ENCODE measurements around the gene DNAL4.

Gene DNAL4

GRCh38 chr22:38729946-38730345 lies 64.0 kb downstream of the DNAL4 start:
- H3K27ac ChIP-seq, result no peak overlapping the region
- DNase-seq (ENCODE audit: low read depth, low spot score), result no peak

- H3K27ac ChIP-seq, result no peak overlapping the region
- DNase-seq (ENCODE audit: low read depth, low spot score), result no peak
These were observed 64.8 kb downstream of the DNAL4 start for GRCh38 chr22:38728871-38729796.

Data from epithelial cell of prostate (primary cell).